ENCODE data around the gene RAB19.
"Not testable (repeated sequence)": the region's sequence is repeated elsewhere in the genome, so short reads cannot be mapped to it uniquely, and the experiment has no call there.

RAB19 gene

DNA sequence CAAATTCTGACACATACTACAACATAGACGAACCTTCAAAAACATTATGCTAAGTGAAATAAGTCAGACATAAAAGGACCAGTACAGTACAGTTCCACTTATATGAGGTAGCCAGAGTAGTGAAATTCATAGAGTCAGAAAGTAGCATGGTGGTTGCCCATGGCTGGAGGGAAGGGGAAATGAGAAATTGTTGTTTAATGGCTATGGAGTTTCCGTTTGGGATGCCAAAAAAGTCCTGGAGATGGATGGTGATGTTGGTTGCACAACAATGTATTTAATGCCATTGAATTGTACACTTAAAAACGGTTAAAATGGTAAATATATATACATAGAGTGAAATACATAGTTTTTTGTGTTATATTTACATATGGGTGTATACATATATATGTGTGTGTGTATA is 3.5 kb upstream of the RAB19 start:
- in situ Hi-C loops (cut with HindIII; ENCODE audit: low sequenced_read_pairs): no loop called here

DNA sequence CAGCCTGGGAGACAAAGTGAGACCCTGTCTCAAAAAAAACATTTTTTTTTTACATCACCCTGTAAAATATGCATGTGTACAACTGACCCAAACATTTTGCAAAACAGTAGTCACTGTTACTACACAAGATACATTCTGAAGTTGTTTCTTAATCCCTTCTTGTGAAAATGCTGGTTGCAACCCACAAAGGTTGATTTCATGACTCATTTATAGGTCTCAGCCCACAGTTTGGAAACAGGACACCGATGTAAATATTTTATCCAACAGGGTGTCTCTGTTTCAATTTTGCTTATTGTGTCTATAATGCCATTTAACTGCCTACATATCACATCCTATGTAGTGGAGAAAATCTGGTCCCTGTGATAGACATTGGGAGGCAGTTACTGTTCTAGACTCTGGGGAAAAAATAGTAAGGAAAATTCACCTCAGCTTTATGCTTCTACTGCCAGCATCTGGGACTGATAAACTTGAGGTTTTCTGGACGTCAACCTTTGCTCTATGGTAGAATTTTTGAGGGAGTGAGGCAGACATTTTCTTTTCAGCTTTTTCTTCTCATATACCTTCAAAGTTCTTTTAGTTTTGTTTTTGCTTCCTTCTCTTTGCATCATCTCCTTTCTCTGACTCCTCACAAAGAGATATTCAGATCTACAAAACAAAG is 1.6 kb upstream of the RAB19 start:
- in situ Hi-C loops (cut with HindIII; ENCODE audit: low sequenced_read_pairs): no loop called here

- in situ Hi-C loops (cut with HindIII; ENCODE audit: low sequenced_read_pairs): no loop called here
Observed at GRCh38 chr7:140404565-140405065, 757 bp downstream of the RAB19 start.

DNA sequence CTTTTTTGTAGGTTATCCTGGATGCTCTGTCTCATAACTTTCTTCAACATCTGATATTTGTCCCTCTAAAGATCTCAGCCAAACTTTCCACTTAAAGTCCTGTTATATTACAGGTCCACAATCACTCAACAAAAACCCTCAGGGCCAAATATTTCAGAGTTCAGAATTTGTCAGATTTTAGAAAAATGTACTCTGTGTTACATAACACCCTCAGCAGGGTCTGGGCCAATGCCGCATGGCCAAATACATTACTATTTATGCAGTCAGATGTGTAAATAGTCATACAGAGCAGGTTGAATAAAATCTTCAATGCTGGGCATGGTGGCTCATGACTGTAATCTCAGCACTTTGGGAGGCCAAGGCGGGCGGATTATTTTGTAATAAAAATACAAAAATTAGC is 11.5 kb downstream of the RAB19 start:
- in situ Hi-C loops (cut with HindIII; ENCODE audit: low sequenced_read_pairs): no loop called here

- in situ Hi-C loops (cut with HindIII; ENCODE audit: low sequenced_read_pairs): not testable (repeated sequence)
Observed at GRCh38 chr7:140415816-140416215, 12.0 kb downstream of the RAB19 start.

- in situ Hi-C loops (cut with HindIII; ENCODE audit: low sequenced_read_pairs): no loop called here
Observed at GRCh38 chr7:140416560-140416959, 12.7 kb downstream of the RAB19 start.

- in situ Hi-C loops (cut with HindIII; ENCODE audit: low sequenced_read_pairs): no loop called here
Observed at GRCh38 chr7:140417456-140418155, 13.7 kb downstream of the RAB19 start.

DNA sequence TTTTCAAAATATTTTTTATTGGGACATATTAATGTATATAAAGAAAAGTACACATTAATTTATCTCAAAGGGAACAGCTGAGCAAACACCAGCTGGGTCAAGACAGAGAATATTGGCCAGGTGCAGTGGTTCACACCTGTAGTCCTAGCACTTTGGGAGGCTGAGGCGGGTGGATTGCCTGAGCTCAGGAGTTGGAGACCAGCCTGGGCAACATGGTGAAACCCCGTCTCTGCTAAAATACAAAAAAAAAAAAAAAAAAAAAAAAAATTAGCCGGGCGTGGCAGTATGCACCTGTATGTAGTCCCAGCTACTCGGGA is 14.3 kb downstream of the RAB19 start:
- in situ Hi-C loops (cut with HindIII; ENCODE audit: low sequenced_read_pairs): not testable (repeated sequence)

DNA sequence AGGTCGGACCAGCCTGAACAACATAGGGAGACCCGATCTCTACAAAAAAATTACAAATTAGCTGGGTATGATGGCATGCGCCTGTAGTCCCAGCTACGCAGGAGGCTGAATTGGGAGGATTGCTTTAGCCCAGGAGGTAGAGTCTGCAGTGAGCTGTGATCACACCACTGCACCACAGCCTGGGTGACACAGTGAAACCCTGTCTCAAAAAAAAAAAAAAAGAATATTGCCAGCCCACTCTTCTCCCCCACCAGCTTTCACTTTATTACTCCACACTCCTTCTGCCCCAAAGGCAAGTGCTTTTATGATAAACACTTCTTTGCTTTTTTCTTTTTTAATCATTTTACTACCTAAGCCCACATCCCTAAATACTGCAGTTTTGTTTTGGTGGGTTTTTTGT is 14.8 kb downstream of the RAB19 start:
- in situ Hi-C loops (cut with HindIII; ENCODE audit: low sequenced_read_pairs): no loop called here

DNA sequence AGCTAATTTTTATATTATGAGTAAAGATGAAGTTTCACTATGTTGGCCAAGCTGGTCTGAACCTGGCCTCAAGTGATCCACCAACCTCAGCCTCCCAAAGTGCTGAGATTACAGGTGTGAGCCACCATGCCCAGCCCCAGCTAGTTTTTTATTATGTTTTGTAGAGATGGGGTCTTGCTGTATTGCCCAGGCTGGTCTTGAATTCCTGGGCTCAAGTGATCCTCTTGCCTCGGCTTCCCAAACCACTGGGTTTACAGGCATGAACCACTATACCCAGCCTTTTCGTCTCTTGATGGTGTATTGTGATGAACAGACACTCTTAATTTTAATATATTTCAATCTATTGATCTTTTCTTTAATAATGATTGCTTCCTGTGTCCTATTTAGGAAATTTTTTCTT is 17.7 kb downstream of the RAB19 start:
- in situ Hi-C loops (cut with HindIII; ENCODE audit: low sequenced_read_pairs): no loop called here

DNA sequence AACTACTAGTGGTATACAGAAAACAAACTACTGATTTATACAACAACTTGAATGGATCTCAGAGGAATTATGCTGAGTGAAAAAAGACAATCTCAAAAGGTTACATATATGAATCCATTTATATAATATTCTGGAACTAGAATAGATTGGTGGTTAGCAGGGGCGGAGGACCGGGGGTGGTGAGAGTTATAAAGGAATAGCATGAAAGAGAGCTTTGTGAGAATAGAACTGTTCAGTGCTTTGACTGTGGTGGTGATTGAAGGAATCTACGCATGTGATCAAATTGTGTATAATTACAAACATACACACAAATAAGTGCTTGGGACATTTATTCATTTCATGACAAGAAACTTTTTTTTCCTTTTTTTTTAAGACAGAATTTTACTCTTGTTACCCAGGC is 19.6 kb downstream of the RAB19 start:
- in situ Hi-C loops (cut with HindIII; ENCODE audit: low sequenced_read_pairs): no loop called here

GRCh38 chr7:140425718-140426117 is 21.9 kb downstream of the RAB19 start:
- in situ Hi-C loops (cut with HindIII; ENCODE audit: low sequenced_read_pairs): no loop called here

- in situ Hi-C loops (cut with HindIII; ENCODE audit: low sequenced_read_pairs): no loop called here
Observed at GRCh38 chr7:140426130-140426529, 22.3 kb downstream of the RAB19 start.

GRCh38 chr7:140433396-140433795 is 29.5 kb downstream of the RAB19 start:
- in situ Hi-C loops (cut with HindIII; ENCODE audit: low sequenced_read_pairs): no loop called here

DNA sequence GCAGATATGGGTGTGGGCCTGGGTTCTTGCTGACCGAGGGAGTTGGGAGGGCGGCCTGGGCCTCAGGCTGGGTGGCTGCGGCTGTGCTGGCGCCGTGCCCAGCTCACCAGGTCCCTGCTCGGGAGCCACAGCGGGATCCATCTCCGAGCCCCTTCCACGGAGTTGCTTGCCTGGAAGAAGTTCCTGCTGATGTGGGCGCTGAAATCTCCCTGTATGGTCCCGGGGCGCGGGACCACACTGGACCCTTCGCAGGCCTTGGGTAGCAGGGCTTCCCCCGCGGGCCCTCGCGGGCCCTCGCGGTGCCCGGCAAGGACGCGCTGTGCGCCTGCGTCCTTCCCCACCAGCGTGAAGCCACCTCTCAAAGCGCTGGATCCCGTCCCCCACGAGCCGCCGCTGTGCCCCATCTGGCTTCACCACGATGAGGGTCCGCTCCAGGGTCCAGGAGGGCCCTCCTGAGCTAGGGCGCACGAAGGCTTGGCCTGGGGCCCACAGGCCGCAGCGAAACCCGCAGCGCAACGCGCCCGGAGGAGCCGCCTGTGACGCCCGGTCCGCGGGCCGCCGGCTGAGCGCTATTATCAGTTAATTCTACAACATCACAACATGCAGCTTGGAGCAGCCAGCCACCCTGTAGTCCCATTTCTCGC is 31.5 kb downstream of the RAB19 start:
- in situ Hi-C loops (cut with HindIII; ENCODE audit: low sequenced_read_pairs): no loop called here

GRCh38 chr7:140439359-140439758 is 35.5 kb downstream of the RAB19 start:
- in situ Hi-C loops (cut with HindIII; ENCODE audit: low sequenced_read_pairs): no loop called here

DNA sequence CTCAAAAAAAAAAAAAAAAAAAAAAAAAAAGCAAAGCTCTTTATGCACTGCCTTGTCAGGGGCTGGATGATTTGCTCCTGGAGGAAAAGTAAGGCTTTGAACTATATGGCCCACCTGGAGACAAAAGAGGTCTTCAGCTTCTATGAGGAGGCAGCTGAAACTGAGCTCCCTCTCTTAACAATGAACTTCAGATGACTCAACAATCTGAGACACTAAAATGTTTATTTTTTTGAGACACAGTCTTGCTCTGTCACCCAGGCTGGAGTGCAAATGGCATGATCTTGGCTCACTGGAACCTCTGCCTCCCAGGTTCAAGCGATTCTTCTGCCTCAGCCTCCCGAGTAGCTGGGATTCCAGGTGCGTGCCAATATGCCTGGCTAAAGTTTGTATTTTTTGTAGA is 36.7 kb downstream of the RAB19 start:
- in situ Hi-C loops (cut with HindIII; ENCODE audit: low sequenced_read_pairs): no loop called here

- in situ Hi-C loops (cut with HindIII; ENCODE audit: low sequenced_read_pairs): no loop called here
Observed at GRCh38 chr7:140441519-140441918, 37.7 kb downstream of the RAB19 start.

- in situ Hi-C loops (cut with HindIII; ENCODE audit: low sequenced_read_pairs): no loop called here
Observed at GRCh38 chr7:140446467-140446866, 42.6 kb downstream of the RAB19 start.

DNA sequence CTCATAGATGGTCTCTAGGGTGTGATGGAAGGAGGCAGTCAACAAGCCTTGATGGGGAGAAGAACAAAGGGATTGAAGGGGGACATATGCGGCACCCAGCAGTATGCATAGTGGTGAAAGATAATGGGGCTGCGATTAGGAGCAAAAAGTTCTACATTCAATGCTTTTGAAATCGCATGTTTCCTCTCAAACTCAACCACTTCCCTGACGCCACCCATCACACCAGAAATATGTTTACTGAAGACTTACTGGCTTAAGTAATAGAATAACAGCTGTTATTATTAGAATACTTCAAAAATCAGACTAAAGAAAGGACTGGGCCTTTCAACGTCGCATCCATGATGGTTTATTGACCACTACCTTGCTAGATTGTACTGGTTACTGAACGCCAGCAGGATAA is 44.0 kb downstream of the RAB19 start:
- in situ Hi-C loops (cut with HindIII; ENCODE audit: low sequenced_read_pairs): no loop called here

- in situ Hi-C loops (cut with HindIII; ENCODE audit: low sequenced_read_pairs): no loop called here
Observed at GRCh38 chr7:140448781-140449480, 45.1 kb downstream of the RAB19 start.

DNA sequence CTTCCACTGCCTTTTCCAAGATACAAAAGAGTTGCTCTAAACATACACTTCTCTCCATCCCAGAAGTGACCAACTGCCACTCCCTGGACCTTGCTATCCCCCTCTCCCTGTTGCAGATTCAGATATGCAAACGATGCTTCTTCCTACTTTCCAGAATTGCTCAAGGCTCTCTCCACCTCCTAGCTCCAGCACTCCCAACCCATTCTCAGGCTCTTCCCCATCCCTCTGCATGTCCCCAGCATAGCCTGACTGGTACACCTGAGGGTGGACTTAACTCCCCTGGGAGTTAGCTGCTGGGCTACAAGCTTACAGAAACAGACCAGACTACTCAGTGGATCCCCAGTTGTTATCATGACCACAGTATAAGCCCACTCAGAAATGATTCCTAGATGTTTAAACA is 47.9 kb downstream of the RAB19 start:
- in situ Hi-C loops (cut with HindIII; ENCODE audit: low sequenced_read_pairs): loop anchor here (5.0 kb wide), 1 partner anchor 86 kb away; no protein-coding TSS in a partner anchor

All from endothelial cell of hepatic sinusoid (primary cell).